Measurements from ENCODE around the gene COG6.

COG6 gene

DNA sequence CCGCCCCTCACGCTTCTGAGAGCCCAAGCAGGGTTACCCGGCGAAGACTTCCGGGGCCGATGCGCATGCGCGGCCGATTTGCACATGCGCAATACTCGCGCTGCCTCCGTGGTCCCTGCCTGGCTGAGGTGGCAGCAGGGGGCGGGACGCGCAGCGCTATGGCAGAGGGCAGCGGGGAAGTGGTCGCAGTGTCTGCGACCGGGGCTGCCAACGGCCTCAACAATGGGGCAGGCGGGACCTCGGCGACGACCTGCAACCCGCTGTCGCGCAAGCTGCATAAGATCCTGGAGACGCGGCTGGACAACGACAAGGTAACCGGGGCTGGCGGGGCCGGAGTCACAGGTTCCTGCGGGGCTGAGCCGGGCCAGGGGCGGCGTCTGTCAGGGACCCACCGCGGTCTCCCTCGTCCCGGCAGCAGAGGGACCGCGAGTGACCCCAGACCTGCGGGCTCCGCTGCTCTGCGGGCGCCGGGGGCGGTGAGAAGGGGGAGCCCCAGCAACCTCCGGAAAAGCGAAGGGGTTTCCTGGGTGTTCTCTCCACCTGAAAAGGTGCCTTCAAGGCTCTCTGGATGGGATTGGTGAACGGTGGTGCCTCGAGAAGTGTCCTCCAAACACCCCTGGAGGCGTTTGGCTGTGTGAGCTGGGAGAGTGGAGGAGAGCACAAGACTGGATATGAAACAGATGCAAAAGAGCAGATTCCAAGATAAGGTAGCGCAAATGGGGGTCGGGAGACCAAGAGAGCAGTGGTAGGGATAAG, at the start of gene COG6:
TSS of gene COG6 (plus strand) at position 94 of the 756 bp plus-strand sequence. CDS start at position 159, 65 bp downstream.
- DNase-seq, result peak; percentile 76

DNA sequence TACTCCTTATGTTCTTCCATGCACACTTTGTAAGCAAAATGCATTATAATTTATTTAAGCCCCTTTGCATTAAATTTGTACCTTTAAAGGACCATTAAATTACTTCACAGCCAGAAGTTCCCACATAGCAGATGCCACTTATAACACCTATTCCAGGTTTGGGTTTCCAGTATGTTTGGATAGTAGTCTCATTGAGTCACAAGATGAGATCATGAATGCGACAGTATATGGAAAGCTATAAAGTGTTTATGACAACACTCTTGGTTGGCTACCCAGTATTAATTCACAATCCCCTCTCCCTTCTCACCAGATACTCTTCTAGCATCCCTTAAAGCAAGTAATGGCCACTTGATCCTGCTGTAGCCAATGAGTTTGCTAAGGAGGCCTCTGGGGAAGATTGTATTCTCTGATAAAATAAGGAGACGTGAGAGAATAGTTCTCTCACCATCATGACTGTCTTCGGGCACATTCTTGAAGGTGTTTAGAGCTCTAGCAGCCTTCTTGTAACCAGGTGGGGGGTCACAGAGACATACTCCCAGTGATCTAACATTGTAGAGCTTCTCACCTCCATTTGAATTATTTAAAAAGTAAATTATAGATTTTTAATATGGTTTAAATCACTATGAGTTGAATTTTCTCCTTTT, 49.7 kb upstream of the COG6 start:
- no peak for DNase-seq

DNA sequence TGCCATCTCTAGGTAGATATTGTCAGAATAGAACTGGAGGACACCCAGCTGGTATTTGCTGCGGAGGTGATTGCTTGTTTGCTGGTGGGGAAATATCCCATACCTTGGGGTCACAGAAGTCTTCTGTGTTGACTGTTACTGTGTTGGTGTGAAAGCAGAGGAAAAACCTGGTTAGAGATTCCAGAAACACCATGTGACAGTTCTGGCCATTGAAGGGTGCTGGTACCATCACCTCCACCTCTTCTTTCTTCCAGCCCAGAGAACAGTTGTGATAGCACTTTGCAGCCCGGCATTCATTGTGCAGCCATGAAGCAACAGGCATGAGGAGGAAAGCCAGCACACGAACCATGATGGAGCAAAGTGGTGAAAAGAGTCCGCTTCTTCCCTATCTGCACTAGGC, 47.6 kb upstream of the COG6 start:
- no peak for DNase-seq

DNA sequence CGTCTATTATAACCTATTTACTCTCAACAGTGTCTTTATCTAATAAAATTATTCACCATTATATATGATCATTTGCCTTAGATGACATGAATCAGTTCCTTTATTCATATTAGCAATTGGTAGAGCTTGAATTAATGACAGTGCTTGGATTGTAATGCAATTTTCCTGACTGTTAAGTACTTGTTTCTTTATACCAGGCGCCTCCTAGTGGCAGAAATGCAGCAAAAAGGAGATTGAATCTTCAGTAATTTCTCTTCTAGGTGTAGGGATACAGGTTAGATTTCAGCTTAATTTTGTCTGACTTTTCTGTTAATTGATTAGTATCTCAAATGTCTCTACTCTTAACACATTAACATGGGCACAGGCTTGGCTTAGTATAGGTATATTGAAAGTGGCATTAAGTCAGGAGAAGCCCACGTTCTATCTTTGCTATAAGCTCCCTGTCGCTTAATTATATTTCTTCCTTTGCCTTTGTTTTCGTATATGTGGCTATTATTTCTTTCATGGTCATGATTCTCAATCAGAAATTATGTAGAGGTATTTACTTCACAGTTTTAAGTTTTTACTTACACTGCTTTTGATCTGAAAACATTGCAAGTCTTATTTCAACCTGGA, 43.3 kb upstream of the COG6 start:
- peak; percentile 48 for DNase-seq

DNA sequence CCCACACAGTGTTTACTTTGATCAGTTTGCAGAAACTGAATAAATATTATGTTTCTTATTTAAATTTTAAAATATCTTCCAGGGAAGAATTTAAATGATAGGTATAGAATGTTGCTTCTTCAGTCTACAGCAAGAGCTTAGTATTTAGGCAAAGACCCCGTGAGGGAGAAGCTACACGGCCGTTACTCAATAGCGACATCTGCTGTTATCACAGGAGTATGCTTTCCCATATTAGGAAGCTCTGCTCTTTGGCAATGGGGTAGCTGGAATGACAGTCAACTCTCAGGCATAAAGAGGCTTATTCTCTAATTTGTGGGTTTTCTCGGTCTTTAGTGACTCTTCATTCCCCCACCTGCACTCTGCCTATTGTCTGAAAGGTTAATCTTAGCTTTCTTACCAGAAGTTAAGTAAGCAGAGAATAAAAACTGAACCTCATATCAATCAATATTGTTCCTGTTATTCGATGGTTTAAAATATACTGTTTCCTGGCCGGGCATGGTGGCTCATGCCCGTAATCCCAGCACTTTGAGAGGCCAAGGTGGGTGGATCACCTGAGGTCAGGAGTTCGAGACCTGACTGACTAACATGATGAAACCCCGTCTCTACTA, 39.3 kb upstream of the COG6 start:
- DNase-seq, result peak; percentile 58

DNA sequence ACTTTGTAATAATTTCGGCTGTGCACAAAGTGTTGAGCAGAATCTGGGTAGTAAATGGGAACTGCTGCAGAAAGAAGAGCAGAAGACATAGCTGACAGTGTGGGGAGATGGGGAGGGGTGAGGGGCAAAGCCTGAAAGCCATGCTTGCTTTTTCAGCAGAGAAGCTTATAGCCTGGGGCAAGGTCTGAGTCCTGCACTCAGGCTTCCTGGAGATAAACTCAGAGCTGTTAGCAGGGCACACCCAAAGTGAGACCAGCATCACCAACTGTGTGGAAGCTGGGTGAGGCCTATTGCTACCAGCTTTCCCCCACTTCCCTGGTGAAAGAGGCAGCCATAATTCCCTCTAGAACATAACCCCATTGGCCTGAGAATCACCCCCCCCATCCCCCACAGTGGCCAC, 36.9 kb upstream of the COG6 start:
- DNase-seq, result no peak

DNA sequence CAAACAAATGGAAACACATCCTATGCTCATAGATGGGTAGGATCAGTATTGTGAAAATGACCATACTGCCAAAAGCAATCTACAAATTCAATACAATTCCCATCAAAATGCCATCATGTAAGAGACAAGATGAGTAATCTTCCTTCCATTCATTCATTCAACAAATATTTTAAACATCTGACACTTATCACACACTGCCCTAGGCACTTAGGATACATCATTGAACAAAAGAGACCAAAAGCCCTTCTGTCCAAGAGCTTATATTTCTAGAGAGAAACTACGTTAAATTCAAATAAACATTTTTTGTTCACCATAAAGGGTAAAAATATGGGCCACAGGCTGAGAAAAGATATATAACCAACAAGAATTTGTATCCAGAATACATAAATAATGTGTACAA, 32.0 kb upstream of the COG6 start:
- no peak for DNase-seq

DNA sequence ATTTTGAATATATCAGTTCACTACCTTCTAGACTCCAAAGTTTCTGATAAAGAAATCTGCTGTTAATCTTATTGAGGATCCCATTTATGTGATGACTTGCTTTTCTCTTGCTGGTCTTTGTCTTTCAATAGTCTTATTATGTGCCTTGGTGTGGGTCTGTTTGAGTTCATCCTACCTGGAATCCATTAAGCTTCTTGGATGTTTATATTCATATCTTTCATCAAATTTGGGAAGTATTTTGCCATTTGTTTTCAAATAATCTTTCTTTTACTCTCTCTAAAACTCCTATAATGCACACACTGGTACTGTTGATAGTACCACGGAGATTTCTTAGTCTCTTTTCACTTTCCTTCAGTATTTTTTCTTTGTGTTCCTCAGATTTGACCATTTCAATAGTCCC, 24.2 kb upstream of the COG6 start:
- no peak for DNase-seq

DNA sequence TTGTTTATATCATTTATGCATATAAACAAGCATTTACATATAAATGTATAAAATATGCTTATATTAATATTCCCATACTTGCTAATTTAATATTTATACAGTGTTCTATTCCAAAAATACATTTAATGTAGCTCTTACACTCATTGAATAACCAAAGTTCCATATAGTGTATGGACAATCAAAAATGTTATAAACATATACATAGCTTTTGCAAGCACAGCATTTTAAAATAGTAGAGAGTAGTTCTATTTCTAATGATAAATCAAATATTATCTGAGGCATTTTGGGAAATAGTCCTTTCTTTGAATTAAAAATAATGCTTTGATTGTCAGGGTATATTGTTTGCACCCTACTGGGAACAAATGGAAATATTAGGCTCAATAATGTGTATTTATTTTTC, 22.5 kb upstream of the COG6 start:
- no peak for DNase-seq

DNA sequence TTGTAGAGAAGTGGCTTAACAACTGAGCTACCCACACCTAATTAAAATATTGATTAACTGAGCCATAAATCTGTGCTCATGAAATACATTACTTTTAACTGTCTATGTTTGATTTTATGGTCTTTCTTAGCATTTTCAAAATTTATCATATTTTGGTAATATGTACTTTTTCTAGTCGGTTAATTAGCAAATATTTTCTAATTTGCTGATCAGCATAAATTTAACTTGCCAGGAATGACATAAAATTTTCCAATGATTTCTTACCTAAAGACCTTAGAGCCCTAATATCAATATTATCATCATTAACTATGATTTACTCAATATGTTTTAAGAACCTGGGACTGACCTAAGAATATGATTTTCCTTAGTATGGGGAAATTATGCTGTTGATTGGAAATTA, 19.9 kb upstream of the COG6 start:
- DNase-seq, result no peak

DNA sequence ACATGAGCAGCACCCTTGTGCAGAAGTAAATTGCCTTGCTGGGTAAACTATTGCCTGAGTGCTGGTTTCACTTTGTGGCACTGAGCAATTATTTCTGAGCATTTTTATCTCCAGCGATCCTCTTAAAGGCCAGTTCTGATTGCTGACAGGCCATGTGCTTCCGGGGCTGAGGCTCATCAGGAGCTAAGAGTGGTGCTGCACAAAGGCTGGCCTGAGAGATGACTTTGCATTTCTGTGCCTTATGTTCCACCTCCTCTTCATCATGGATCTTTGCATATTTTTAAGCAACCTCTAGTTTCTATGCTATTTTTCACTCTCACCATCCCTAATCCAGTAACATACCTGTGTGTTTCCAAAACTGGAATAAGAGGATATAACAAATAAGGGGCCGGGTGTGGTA, 17.6 kb upstream of the COG6 start:
- DNase-seq, result no peak

DNA sequence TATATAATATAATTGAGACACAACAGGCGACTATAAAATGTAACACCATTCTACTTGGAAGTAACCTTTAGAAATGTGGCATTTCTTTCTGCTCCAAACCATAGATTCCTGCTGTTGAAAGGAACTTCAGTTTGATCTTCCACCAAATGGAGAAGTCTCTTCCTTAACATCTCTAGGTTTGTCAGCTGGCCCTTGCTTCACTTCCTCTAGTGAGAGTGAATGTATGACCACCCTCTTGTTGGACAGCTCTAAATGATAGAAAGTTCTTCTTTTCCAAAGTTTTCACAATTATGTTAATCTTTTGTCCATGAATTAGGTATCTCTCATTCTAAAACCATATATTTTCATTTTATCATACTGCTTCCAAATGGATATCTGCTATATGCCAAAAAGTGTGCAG, 13.8 kb upstream of the COG6 start:
- no peak for DNase-seq

DNA sequence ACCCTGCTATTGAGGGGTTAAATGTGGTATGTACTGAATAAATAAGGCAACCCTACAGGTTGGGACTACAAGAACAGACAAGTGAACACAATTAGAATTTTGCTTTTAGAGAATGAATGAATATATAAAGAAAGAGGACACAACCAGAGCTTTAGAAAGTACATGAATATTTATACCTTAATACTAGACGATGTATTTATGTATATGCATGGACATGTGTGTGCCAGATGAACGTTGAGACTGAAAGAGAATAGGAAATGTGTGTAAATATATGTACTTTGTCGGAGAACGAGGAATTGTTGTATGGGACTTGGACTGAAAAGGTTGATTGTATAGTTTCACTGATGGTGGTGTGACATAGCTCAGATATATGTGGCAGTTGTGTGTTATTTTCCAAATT, 9.3 kb upstream of the COG6 start:
- no peak for DNase-seq

DNA sequence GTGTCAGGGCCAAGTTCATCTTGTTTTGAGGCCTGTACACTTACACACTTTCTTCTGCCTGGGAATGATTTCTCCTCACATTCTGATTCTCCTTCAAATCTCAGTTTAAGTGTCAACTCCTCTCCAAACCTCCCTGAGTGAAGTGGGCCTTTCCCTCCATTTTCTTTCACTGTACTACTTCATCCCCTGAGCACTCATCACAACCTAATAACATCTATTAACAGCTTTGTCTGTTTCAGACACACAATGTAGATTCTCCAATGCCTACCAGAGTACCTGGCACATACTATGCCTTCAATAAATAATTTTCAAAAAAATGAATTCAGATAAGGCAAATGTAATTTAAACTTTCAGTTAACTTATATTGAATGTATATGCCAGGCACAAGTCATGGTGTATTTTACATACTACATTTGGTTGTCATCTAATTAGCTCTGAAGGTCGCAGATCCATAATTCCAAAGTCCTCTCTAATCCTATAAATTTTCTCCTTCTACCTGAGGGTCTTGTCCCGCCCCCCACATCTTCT, 357 bp upstream of the COG6 start:
- peak; percentile 20 for DNase-seq

DNA sequence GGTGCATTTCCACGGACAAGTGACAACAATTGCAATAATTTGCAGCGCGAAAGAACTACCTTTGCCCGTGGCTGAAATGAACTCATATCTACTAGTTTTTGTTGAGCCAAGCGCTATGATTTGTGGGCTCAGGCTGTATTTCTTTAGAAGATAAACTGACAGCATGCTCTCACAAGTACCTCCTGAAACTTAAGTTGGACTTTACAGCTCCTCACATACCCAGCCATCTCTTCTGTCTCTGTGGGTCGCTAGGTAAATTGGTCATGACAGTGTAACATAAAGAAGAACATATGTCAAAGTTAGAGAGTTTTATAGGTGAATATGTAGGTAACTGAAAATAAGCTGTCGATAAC, 839 bp downstream of the COG6 start:
- DNase-seq, result no peak

DNA sequence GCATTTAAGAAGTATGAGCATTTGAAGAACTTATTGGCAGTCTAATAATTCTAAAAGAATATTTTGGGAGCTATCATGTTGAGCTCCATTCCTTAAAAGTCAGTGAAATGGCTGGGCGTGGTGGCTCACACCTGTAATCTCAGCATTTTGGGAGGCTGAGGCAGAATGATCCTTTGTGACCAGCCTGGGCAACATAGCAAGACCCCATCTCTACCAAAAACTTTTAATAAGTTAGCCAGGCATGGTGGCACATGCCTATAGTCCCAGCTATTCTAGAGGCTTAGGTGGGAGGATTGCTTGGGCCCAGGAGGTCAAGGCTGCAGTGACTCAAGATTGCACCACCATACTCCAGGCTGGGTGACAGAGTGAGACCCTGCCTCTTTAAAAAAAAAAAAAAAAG, 8.0 kb downstream of the COG6 start:
- DNase-seq, result no peak

DNA sequence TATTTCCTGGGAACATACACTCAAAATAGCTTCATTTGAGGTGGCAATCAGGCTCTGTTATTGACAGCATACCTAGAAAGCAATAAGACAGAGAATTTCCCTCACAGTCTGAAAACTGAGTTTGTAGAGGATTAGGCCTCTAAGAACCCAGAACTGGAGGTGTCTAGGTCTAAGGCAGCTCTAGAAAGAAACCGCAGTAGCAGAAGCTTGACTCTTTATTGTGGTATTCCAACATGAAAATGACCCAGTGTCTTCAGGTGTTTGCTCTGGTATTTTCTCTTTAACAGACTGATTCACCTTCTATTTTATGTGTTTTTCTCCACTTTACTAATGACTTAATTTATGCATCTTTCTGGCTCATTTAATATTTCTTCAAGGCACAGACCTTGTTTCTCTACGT, 8.5 kb downstream of the COG6 start:
- no peak for DNase-seq

DNA sequence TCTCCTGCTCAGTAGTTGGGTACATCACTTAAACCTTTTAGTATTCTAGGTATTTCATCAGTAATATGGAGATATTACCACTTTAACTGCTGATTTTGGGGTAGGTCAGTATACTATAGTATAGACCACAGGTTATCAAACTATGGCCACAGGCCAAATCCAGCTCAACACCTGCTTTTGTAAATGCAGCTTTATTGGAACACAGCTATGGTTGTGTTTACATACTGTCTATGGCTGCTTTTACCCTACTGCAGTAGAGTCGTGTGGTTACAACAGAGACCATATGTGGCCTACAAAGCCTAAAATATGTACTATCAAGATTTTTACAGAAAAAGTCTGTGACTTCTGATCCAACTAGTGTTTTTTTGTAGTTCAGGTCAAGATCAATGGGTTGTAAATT, 10.3 kb downstream of the COG6 start:
- DNase-seq, result peak; percentile 25

DNA sequence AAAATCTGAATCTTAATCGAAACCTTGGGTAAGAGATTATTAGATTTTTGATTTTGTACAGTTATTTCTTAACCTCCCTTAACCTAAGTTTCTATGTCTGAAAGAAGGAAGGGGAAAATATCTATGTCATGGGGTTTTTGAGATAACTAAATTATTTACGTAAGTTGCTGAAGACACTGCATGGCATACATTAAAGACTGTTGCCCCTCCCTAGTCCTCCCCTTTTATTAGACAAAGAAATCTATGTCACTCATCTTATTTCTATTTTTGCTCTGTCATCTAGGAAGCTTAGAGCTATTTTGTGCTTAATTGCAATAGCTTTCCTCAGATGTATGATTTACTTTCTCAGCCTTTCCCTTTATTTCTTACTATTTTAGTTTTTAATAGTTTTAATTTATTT, 15.0 kb downstream of the COG6 start:
- DNase-seq, result no peak

DNA sequence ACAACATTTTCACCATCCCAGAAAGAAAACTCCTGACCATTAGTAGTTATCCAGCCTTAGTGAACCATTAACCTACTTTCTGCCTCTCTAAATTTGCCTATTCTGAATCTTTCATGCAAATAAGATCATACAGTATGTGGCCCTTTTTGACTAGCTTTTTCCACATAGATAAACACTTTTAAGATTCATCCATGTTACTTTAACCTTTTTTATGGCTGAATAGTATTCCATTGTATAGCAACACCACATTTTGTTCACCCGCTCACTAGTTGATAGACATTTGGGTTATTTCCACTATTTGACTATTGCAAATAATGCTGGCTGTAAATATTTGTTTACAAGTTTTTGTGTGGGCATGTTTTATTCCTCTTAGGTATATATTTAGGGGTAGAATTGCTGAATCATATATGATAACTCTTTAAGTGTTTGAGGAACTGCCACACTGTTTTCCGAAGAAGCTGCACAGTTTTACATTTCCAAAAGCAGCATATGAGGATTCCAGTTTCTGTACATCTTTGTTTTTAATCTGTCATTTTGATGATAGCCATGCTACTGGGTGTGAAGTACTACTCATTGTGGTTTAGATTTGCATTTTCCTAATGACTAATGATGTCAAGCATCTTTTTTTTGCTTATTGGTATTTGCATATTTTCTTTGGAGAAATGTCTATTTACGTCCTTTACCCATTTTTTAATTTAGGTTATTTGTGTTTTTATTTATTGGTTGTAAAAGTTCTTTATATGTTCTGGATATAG, 17.1 kb downstream of the COG6 start:
- DNase-seq, result no peak

DNA sequence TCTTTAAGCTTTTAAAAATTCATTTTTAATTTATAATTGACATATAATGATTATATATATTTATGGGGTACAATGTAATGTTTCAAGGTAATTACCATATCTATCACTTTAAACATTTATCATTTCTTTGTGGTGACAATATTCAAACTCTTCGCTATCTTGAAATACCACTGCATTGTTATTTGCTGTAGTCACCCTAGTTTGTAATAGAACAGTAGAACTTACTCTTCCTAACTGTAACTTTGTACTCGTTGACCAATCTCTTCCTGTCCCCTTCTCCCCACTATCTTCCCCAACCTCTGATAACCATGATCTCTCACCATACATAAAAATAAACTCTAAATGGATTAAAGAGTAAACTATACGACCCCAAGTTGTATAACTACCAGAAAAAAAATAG, 20.4 kb downstream of the COG6 start:
- no peak for DNase-seq

DNA sequence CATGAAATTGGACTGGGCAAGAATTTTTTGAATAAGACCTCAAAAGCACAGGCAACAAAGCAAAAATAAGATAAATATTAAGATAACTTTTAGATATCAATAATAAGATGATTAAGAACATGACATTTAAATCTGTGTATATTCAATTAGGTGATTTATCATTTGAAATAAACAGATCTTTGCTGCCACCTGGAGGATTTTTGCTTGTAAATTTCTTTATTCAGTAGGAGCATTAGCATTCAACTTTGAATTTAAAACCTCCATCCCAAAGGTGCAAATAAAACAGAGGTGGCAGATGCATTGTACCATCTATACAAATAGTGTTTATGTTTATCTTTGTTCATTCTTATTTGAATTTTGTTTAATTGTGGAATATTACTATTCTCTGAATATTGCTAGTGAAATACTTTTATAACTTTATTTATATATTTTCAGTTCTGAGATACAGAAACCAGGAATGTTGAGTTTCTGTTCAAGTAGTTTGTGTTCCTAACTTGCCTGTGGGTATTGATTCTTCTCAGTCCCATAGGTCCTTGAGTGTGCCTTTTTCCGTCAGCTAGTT, 20.9 kb downstream of the COG6 start:
- DNase-seq, result peak; percentile 45

DNA sequence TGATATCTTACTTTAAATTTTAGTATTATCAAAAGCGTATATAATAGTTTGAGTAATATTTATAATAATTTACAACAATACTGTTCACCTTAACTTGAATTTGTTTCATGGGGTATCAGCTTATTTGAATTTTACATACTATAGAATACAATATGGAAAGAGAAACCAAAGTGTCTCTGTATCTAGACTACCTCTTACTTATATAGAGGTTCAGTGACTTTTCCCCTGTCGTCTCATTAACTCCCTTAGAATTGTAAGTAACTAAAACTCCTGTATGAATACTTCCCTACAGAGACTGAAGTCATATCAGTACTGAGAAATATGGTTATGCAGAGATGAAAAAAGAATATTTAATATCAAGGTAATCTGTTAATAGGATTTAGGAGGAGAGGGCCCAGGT, 26.8 kb downstream of the COG6 start:
- DNase-seq, result no peak
